Activated CD8-positive, alpha-beta memory T cell treated with anti-CD3 and anti-CD28 coated beads, Interleukin-2, amount 10 ng/mL, durations not matched to agents 7 days and 5 days (primary cell): ENCODE measurements around the gene ACSL5. TPM values are rescaled to one million over a fixed set of nuclear protein-coding genes. Genes with fewer than 3 reads are reported as not detected.
"Not testable (repeated sequence)": the region's sequence is repeated elsewhere in the genome, so short reads cannot be mapped to it uniquely, and the experiment has no call there.

Source experiments
- ATAC-seq: fragments of 150-1000 bp; cut with Tn5 transposase; one replicate; pipeline ENCODE4 v1.10.0; 2021; ENCODE audit warnings: moderate library complexity
- CTCF ChIA-PET: fragments of 350-600 bp; sonication (Branson Sonifier 250); formaldehyde crosslinking; loops from one replicate; lab custom pipeline; 2021; ENCODE audit warnings: antibody characterized with exemption; lab: Charles Lee
- DNase-seq: peaks from one replicate; pipeline ENCODE4 v3.0.0-alpha.2; 2020
- H3K27ac Mint-ChIP-seq: one replicate; pipeline ENCODE4 v1.8.0; 2021; ENCODE audit warnings: mild to moderate bottlenecking, mixed read lengths
- H3K27me3 Mint-ChIP-seq: one replicate; pipeline ENCODE4 v1.8.0; 2021; ENCODE audit warnings: mixed read lengths
- H3K36me3 Mint-ChIP-seq: one replicate; pipeline ENCODE4 v1.8.0; 2021; ENCODE audit warnings: mild to moderate bottlenecking, mixed read lengths
- H3K4me1 Mint-ChIP-seq: one replicate; pipeline ENCODE4 v1.8.0; 2021; ENCODE audit warnings: mixed read lengths
- H3K4me3 Mint-ChIP-seq: one replicate; pipeline ENCODE4 v1.8.0; 2021; ENCODE audit warnings: mild to moderate bottlenecking, moderate library complexity, mixed read lengths
- H3K9me3 Mint-ChIP-seq: one replicate; pipeline ENCODE4 v1.8.0; 2022; ENCODE audit warnings: low read depth, mixed read lengths
- total RNA-seq, 2 experiments: library from RNA; stranded (reverse); gene quantifications; one replicate each; pipeline ENCODE4 v1.2.3, GENCODE V29; 2021

ACSL5 gene
- total RNA-seq, 2 experiments from 2014 or later: 58.1 to 64.4 TPM

DNA sequence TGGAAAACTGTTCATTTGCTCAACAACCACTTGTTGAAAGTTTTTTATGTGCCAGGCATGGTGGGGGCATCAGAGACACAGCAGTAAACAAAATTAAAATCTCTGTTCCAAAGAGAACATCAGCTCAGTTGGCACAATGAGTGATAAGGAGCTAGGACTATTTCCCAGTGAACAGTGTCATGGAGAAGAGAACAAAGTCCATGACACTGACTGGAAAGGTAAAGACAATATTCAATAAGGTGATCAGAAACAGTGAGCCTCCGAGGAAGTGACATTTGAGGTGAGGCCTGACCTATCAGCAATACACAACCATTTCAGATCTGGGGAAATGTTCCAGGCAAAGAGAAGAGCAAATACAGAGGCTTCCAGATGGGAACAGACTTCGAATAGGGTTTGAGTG, 14.6 kb downstream of the ACSL5 start:
- Mint-ChIP-seq H3K4me1 (peaks cover 41% of the 10 kb centered on the region), H3K4me3 (no peak overlapping the region), H3K27ac (peak overlapping the region; percentile 37), H3K36me3 (peaks cover 30% of the 10 kb centered on the region), H3K27me3 (no peaks in the 10 kb centered on the region), H3K9me3 (no peaks in the 10 kb centered on the region)
- CTCF ChIA-PET: interaction anchor here (2.1 to 3.1 kb wide), 2 partner anchors 10 to 13 kb away, joined by 7 to 16 read pairs; no protein-coding TSS in a partner anchor
- no peak for ATAC-seq
- no peak for DNase-seq

GRCh38 chr10:112389271-112389822, 15.4 kb downstream of the ACSL5 start:
- Mint-ChIP-seq H3K9me3 (no peaks in the 10 kb centered on the region), H3K36me3 (peaks cover 27% of the 10 kb centered on the region), H3K27ac (peak overlapping the region; percentile 80), H3K4me3 (peak overlapping the region; percentile 29), H3K4me1 (peaks cover 42% of the 10 kb centered on the region), H3K27me3 (no peaks in the 10 kb centered on the region)
- ATAC-seq (peak; percentile 87), DNase-seq (peak; percentile 78)
- CTCF ChIA-PET: interaction anchor here (0.8 to 3.1 kb wide), 3 partner anchors 10 to 46 kb away, joined by 3 to 16 read pairs (median 5); no protein-coding TSS in a partner anchor

- no peak for DNase-seq
- CTCF ChIA-PET: no interaction called here
- Mint-ChIP-seq H3K9me3 (no peaks in the 10 kb centered on the region), H3K27ac (peak overlapping the region; percentile 26), H3K36me3 (peaks cover 24% of the 10 kb centered on the region), H3K4me1 (peaks cover 40% of the 10 kb centered on the region), H3K4me3 (no peak overlapping the region), H3K27me3 (no peaks in the 10 kb centered on the region)
- no peak for ATAC-seq
These were observed 16.3 kb downstream of the ACSL5 start for GRCh38 chr10:112390125-112390703.

- no peaks in the 10 kb centered on the region for H3K27me3 Mint-ChIP-seq
- CTCF ChIA-PET: no interaction called here
- ATAC-seq: no peak
These were observed 19.4 kb downstream of the ACSL5 start for GRCh38 chr10:112393341-112393740.

DNA sequence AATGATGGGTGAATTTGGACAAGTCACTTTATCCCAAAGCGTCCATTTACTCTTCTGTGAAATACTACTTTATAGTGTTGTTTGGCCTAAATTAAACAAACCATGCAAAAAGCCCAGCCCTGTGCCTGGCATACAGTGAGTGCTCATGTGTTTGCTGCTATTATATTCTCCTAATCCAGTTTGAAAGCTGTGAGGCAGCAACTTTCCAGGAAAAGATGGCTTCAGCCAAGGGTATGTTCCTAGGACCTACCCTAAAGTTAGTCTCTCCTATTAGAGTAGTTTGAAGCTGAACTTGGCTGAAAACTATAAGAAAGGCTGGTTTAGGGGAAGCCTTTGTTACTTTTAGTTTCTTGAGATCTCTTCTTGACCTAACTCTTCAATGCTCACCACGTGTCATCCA, 19.9 kb downstream of the ACSL5 start:
- CTCF ChIA-PET: no interaction called here
- Mint-ChIP-seq H3K4me1 (peaks cover 30% of the 10 kb centered on the region), H3K9me3 (no peaks in the 10 kb centered on the region), H3K27me3 (no peaks in the 10 kb centered on the region), H3K4me3 (no peak overlapping the region), H3K27ac (no peak overlapping the region), H3K36me3 (peaks cover 21% of the 10 kb centered on the region)
- ATAC-seq (no peak), DNase-seq (no peak)

More at GRCh38 chr10:112393341-112393740, 19.4 kb downstream of the ACSL5 start:
- Mint-ChIP-seq H3K4me1 (peaks cover 35% of the 10 kb centered on the region), H3K27ac (no peak overlapping the region), H3K4me3 (no peak overlapping the region), H3K36me3 (peaks cover 20% of the 10 kb centered on the region), H3K9me3 (no peaks in the 10 kb centered on the region)
- no peak for DNase-seq

- Mint-ChIP-seq H3K27ac (no peak overlapping the region), H3K36me3 (peaks cover 26% of the 10 kb centered on the region), H3K4me1 (peaks cover 23% of the 10 kb centered on the region), H3K4me3 (no peak overlapping the region), H3K9me3 (no peaks in the 10 kb centered on the region), H3K27me3 (no peaks in the 10 kb centered on the region)
- CTCF ChIA-PET: interaction anchor here (0.8 kb wide), 1 partner anchor 19 kb away, joined by 3 read pairs; no protein-coding TSS in a partner anchor
- DNase-seq (no peak), ATAC-seq (no peak)
These were observed 20.6 kb downstream of the ACSL5 start for GRCh38 chr10:112394475-112394875.

- H3K4me3 Mint-ChIP-seq: no peak overlapping the region
- H3K36me3 Mint-ChIP-seq: peaks cover 28% of the 10 kb centered on the region
- CTCF ChIA-PET: interaction anchor here (1.9 kb wide), 1 partner anchor 39 kb away, joined by 5 read pairs; no protein-coding TSS in a partner anchor
- H3K27ac Mint-ChIP-seq: no peak overlapping the region
- no peaks in the 10 kb centered on the region for H3K27me3 Mint-ChIP-seq
- H3K9me3 Mint-ChIP-seq: no peaks in the 10 kb centered on the region
- H3K4me1 Mint-ChIP-seq: peaks cover 14% of the 10 kb centered on the region
- no peak for ATAC-seq
- DNase-seq: no peak
These were observed 22.1 kb downstream of the ACSL5 start for GRCh38 chr10:112395809-112396530.

DNA sequence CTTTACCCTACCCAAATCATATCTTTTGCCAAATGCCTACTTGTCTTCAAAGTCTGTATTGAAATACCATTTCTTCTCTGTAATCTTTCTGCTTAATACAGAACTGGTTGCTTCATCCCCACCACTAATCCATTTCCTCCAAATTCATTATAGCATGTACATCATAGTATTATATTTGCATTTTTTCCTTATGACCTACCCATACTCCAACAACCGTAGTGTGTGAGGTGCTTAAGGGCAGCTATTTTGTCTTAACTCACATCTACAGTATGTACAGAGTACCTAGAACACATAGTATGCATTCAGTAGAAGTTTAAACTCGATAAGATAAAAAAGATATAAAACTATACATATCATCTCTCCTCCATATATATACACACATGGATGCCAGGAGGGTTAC, 23.7 kb downstream of the ACSL5 start:
- H3K36me3 Mint-ChIP-seq: peaks cover 26% of the 10 kb centered on the region
- no peaks in the 10 kb centered on the region for H3K27me3 Mint-ChIP-seq
- H3K27ac Mint-ChIP-seq: no peak overlapping the region

DNA sequence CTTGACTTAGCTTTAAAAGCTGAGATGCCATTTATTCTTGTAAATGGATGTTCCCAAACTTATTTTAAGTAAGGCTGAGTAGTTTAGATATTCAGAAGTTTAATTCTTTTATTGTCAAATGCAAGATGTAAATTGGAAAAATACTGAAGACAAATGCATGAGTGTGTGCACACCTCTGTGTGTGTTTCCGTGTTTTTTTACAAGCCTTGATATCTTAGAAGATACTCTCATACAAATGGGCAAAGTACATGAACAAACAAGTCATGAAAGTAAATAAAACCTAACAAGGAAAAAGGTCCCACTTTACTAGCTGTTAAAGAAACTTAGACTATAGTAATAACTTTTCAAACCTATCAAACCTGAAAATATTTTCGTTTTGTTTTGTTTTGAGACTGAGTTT, 29.0 kb downstream of the ACSL5 start:
- Mint-ChIP-seq H3K4me1 (no peaks in the 10 kb centered on the region), H3K27ac (no peak overlapping the region), H3K4me3 (no peak overlapping the region), H3K27me3 (no peaks in the 10 kb centered on the region), H3K9me3 (no peaks in the 10 kb centered on the region), H3K36me3 (peaks cover 61% of the 10 kb centered on the region)
- ATAC-seq: no peak
- DNase-seq: no peak
- CTCF ChIA-PET: no interaction called here

More for the DNA sequence above, 23.7 kb downstream of the ACSL5 start:
- no peak overlapping the region for H3K4me3 Mint-ChIP-seq
- CTCF ChIA-PET: interaction anchor here (1.2 kb wide), 1 partner anchor 43 kb away, joined by 3 read pairs; no protein-coding TSS in a partner anchor
- H3K4me1 Mint-ChIP-seq: peaks cover 9% of the 10 kb centered on the region
- ATAC-seq: no peak
- DNase-seq: no peak
- no peaks in the 10 kb centered on the region for H3K9me3 Mint-ChIP-seq

- DNase-seq: no peak
- no peak overlapping the region for H3K4me3 Mint-ChIP-seq
- no peaks in the 10 kb centered on the region for H3K4me1 Mint-ChIP-seq
- CTCF ChIA-PET: no interaction called here
- H3K9me3 Mint-ChIP-seq: no peaks in the 10 kb centered on the region
- H3K27me3 Mint-ChIP-seq: no peaks in the 10 kb centered on the region
- no peak overlapping the region for H3K27ac Mint-ChIP-seq
- no peak for ATAC-seq
- peaks cover 61% of the 10 kb centered on the region for H3K36me3 Mint-ChIP-seq
These were observed 30.7 kb downstream of the ACSL5 start for GRCh38 chr10:112404617-112405016.

- ATAC-seq, H3K4me3 Mint-ChIP-seq, H3K27me3 Mint-ChIP-seq, H3K27ac Mint-ChIP-seq, H3K9me3 Mint-ChIP-seq, CTCF ChIA-PET, DNase-seq, H3K4me1 Mint-ChIP-seq: not testable (repeated sequence)
- peaks cover 71% of the 10 kb centered on the region for H3K36me3 Mint-ChIP-seq
These were observed 32.9 kb downstream of the ACSL5 start for GRCh38 chr10:112406806-112407205.

- Mint-ChIP-seq H3K4me3 (no peak overlapping the region), H3K9me3 (no peaks in the 10 kb centered on the region), H3K27ac (no peak overlapping the region), H3K4me1 (no peaks in the 10 kb centered on the region), H3K27me3 (no peaks in the 10 kb centered on the region), H3K36me3 (peaks cover 67% of the 10 kb centered on the region)
- DNase-seq (no peak), ATAC-seq (no peak)
- CTCF ChIA-PET: no interaction called here
These were observed 33.8 kb downstream of the ACSL5 start for GRCh38 chr10:112407696-112408095.

DNA sequence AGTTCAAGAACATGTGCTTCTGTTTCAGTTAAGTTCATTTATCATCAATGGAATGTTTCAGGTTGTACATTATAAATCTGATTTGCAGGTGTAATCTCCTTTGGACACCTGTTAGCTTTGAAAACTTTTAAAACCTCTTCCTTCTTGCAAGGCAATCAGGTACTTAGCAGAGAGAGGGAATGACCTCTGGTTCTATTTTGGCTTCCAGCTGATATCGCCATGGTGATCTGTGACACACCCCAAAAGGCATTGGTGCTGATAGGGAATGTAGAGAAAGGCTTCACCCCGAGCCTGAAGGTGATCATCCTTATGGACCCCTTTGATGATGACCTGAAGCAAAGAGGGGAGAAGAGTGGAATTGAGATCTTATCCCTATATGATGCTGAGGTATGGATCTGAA, 35.4 kb downstream of the ACSL5 start:
- ATAC-seq: no peak
- H3K27me3 Mint-ChIP-seq: no peaks in the 10 kb centered on the region
- H3K36me3 Mint-ChIP-seq: peaks cover 60% of the 10 kb centered on the region
- no peak overlapping the region for H3K27ac Mint-ChIP-seq
- H3K4me1 Mint-ChIP-seq: no peaks in the 10 kb centered on the region
- no peak overlapping the region for H3K4me3 Mint-ChIP-seq
- H3K9me3 Mint-ChIP-seq: no peaks in the 10 kb centered on the region
- no peak for DNase-seq
- CTCF ChIA-PET: interaction anchor here (1.8 kb wide), 1 partner anchor 26 kb away, joined by 6 read pairs; no protein-coding TSS in a partner anchor
